Gastrocnemius medialis (tissue), 4 donors: Measurements from ENCODE around the gene MEGF6. TPM values are rescaled to one million over a fixed set of nuclear protein-coding genes. Genes with fewer than 3 reads are reported as not detected.

ENCODE experiments used
- ATAC-seq, 2 donors: fragments of 150-250 bp; one replicate each; pipeline ENCODE4 v1.9.1; 2016
- DNase-seq, 2 donors: peaks; one replicate each; pipeline ENCODE4 v3.0.0-alpha.2; 2019
- H3K27ac ChIP-seq, 4 donors: fragments of 200-600 bp; sonication (generic); 1 replicate in 1 of 4; 2 replicates in 3 of 4; pipeline ENCODE4 v1.5.1; 2016 to 2018; ENCODE audit warnings: mild to moderate bottlenecking in 2 of 4, moderate library complexity in 1 of 4
- H3K27me3 ChIP-seq, 3 donors: fragments of 200-600 bp; sonication (generic) in 2 of 3; 1 replicate in 1 of 3; 2 replicates in 2 of 3; pipeline versions ENCODE4 v1.5.1 to v1.6.0; 2016 to 2019; ENCODE audit warnings: mild to moderate bottlenecking in 1 of 3, moderate library complexity in 1 of 3
- H3K36me3 ChIP-seq, 2 donors: fragments of 200-600 bp; sonication (generic) in 1 of 2; one replicate each; pipeline ENCODE4 v1.5.1; 2017 to 2018
- H3K4me1 ChIP-seq, 2 donors: fragments of 200-600 bp; sonication (generic) in 1 of 2; one replicate each; pipeline ENCODE4 v1.5.1; 2016 to 2017; ENCODE audit warnings: mild to moderate bottlenecking in 2 of 2
- H3K4me3 ChIP-seq, 4 donors: fragments of 200-600 bp; sonication (generic) in 3 of 4; 1 replicate in 1 of 4; 2 replicates in 3 of 4; pipeline ENCODE4 v1.5.1; 2016 to 2019; ENCODE audit warnings: mild to moderate bottlenecking in 2 of 4
- H3K9me3 ChIP-seq, 3 donors: fragments of 200-600 bp; sonication (generic) in 2 of 3; 1 replicate in 1 of 3; 2 replicates in 2 of 3; pipeline ENCODE4 v1.5.1; 2016 to 2019
- POLR2A ChIP-seq, 2 donors: fragments of 450-650 bp; IDR thresholded peaks; one replicate each; pipeline ENCODE4 v1.6.1; 2017; ENCODE audit warnings: antibody characterized with exemption in 2 of 2, mild to moderate bottlenecking in 2 of 2, moderate library complexity in 2 of 2
- in situ Hi-C, 4 donors: fragments of 200-750 bp; cut with MboI; loops; one replicate each; pipeline versions ENCODE4 v1.15.0 to v1.8.0; 2017; ENCODE audit warnings: low sequenced_read_pairs in 4 of 4
- intact Hi-C: fragments of 100-400 bp; cut with DNase I; formaldehyde crosslinking; loops from one replicate; pipeline ENCODE4 v1.15.1; 2023; ENCODE audit warnings: low total_unique reads
- total RNA-seq, 4 donors: library from RNA; depleted of rRNA; stranded (reverse); fragments of >200 nt; gene quantifications; one replicate each; pipeline versions ENCODE4 v1.1.0 to v1.2.3, GENCODE V29; 2016
- TF ChIP-seq, protein P1 (sequence below), 5 experiments: fragments of 450-650 bp in 3 of 5; fragments of 200-600 bp in 2 of 5; sonication (generic) in 2 of 5; IDR thresholded peaks in 4 of 5; conservative IDR thresholded peaks in 1 of 5; 1 replicate in 4 of 5; 2 replicates in 1 of 5; pipeline ENCODE4 v1.5.1; 2016 to 2019; ENCODE audit warnings: antibody characterized with exemption in 5 of 5, mild to moderate bottlenecking in 3 of 5, moderate library complexity in 3 of 5

Gene MEGF6
- total RNA-seq, 4 donors from 2014 or later = 1.9 to 5.7 (median 4.9) TPM

DNA sequence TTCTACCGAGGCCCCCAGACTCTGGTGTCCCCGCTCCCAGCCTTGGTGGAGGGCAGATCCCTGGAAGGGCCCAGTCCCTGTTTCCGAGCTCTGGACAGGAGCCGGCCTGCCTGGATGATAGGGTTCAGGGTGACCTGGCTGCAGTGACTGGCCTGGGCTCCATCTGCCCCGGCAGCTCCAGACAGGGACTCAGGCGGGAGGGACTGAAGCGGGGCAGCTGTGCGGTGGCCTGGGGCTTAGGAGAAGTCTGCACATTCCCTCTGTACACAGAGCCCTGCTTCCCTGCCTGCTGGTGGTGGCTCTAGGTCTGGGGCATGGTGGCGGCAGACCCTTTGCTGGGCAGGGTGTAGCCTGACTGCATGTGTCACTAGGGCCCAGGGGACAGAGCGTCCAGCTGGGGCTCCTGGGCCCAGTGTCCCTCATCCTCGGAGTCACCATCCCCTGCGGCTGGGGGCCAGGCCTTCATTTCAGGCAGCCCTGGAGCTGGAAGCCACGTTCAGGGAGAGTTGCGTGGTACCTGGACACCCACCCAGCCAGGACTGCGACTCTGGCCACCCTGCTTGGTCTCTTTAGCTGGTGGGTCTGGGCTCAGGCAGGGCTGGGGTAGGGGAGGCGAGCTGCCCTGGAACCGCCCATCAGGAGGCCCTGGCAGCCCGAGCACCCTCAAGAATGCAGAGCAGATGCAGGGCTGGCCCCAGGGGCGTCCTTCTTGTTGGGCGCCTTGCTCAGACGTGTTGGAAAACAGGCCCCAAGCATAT lies 147.2 kb downstream of the MEGF6 start:
- intact Hi-C loops = no loop called here
- Histone ChIP-seq H3K36me3 (no peaks in the 10 kb centered on the region), H3K27me3 (no peaks in the 10 kb centered on the region), H3K9me3 (no peaks in the 10 kb centered on the region), H3K27ac (no peak overlapping the region), H3K4me1 (peaks cover 16 to 17% of the 10 kb centered on the region in 2 donors), H3K4me3 (no peak overlapping the region)
- DNase-seq = no peak
- ATAC-seq = no peak
- in situ Hi-C loops = no loop called here
- TF ChIP-seq POLR2A (IDR thresholded peaks at IDR 0.05) = no peak

- intact Hi-C loops = no loop called here
- DNase-seq (no peak), ATAC-seq (no peak)
- Histone ChIP-seq H3K4me1 (peaks cover 20 to 23% of the 10 kb centered on the region in 2 donors), H3K9me3 (no peaks in the 10 kb centered on the region), H3K36me3 (no peaks in the 10 kb centered on the region), H3K4me3 (no peak overlapping the region), H3K27me3 (no peaks in the 10 kb centered on the region), H3K27ac (no peak overlapping the region)
- in situ Hi-C loops = no loop called here
- TF ChIP-seq, protein P1, sequence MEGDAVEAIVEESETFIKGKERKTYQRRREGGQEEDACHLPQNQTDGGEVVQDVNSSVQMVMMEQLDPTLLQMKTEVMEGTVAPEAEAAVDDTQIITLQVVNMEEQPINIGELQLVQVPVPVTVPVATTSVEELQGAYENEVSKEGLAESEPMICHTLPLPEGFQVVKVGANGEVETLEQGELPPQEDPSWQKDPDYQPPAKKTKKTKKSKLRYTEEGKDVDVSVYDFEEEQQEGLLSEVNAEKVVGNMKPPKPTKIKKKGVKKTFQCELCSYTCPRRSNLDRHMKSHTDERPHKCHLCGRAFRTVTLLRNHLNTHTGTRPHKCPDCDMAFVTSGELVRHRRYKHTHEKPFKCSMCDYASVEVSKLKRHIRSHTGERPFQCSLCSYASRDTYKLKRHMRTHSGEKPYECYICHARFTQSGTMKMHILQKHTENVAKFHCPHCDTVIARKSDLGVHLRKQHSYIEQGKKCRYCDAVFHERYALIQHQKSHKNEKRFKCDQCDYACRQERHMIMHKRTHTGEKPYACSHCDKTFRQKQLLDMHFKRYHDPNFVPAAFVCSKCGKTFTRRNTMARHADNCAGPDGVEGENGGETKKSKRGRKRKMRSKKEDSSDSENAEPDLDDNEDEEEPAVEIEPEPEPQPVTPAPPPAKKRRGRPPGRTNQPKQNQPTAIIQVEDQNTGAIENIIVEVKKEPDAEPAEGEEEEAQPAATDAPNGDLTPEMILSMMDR (IDR thresholded peaks at IDR 0.05 in 4 of 5, conservative IDR thresholded peaks at IDR 0.05 in 1 of 5) = no peak
- TF ChIP-seq POLR2A (IDR thresholded peaks at IDR 0.05) = no peak
These were observed 147.9 kb downstream of the MEGF6 start for GRCh38 chr1:3463408-3463863.

- DNase-seq = no peak
- no peak overlapping the region for H3K27ac ChIP-seq
- in situ Hi-C loops = no loop called here
These were observed 148.3 kb downstream of the MEGF6 start for GRCh38 chr1:3463013-3463385.

DNA sequence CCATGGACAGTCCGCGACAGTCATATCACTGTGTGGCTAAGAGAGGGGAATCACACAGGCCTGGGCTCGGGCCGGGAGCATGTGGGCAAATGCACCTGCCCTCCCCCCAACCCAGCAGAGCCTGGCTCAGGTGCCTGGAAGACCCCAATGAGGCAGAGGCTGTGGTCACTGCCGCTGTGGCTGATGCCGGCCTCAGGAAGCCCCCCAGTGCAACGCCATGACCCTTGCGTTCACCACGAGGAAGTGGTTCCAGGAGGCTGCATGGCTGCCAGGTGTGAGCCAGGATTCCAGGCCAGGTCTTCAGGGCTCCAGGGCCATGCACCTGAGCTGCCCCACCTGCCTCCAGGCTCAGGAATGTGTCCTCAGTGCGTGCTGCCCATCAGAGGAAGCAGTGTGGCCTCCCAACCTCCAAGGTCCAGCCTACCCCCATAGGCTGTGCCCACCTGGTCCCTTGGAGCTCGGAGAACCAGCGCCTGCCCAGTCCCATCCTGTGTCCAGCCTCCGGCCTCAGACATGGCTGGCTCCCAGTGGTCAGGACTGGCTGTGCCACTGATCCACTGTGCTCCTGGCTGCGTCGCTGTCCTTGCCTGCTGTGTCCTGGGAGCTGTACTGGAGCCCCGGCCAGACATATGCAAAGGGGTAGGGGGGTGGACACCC lies 148.8 kb downstream of the MEGF6 start:
- TF ChIP-seq, protein P1 (IDR thresholded peaks at IDR 0.05 in 4 of 5, conservative IDR thresholded peaks at IDR 0.05 in 1 of 5) = no peak
- no peak for TF ChIP-seq POLR2A (IDR thresholded peaks at IDR 0.05)
- Histone ChIP-seq H3K27me3 (no peaks in the 10 kb centered on the region), H3K4me1 (peaks cover 27 to 32% of the 10 kb centered on the region in 2 donors), H3K27ac (no peak overlapping the region), H3K9me3 (no peaks in the 10 kb centered on the region), H3K4me3 (no peak overlapping the region), H3K36me3 (no peaks in the 10 kb centered on the region)
- DNase-seq (no peak), ATAC-seq (no peak)
- in situ Hi-C loops (no loop called here), intact Hi-C loops (no loop called here)

More at GRCh38 chr1:3463013-3463385, 148.3 kb downstream of the MEGF6 start:
- H3K9me3 ChIP-seq = no peaks in the 10 kb centered on the region
- H3K36me3 ChIP-seq = no peaks in the 10 kb centered on the region
- ATAC-seq = no peak
- H3K27me3 ChIP-seq = no peaks in the 10 kb centered on the region
- H3K4me1 ChIP-seq = peaks cover 22 to 28% of the 10 kb centered on the region in 2 donors
- H3K4me3 ChIP-seq = no peak overlapping the region
- TF ChIP-seq, protein P1 (IDR thresholded peaks at IDR 0.05 in 4 of 5, conservative IDR thresholded peaks at IDR 0.05 in 1 of 5) = no peak
- no peak for TF ChIP-seq POLR2A (IDR thresholded peaks at IDR 0.05)
- intact Hi-C loops = no loop called here

- Histone ChIP-seq H3K27me3 (no peaks in the 10 kb centered on the region), H3K36me3 (no peaks in the 10 kb centered on the region), H3K4me3 (no peak overlapping the region), H3K4me1 (peaks cover 28 to 32% of the 10 kb centered on the region in 2 donors), H3K9me3 (no peaks in the 10 kb centered on the region), H3K27ac (no peak overlapping the region)
- TF ChIP-seq, protein P1 (IDR thresholded peaks at IDR 0.05 in 4 of 5, conservative IDR thresholded peaks at IDR 0.05 in 1 of 5) = no peak
- TF ChIP-seq POLR2A (IDR thresholded peaks at IDR 0.05) = no peak
- DNase-seq = no peak
- in situ Hi-C loops (no loop called here), intact Hi-C loops (no loop called here)
- ATAC-seq = no peak
These were observed 149.4 kb downstream of the MEGF6 start for GRCh38 chr1:3461934-3462275.
